ENCODE data around the gene PCBP4.

PCBP4 gene

DNA sequence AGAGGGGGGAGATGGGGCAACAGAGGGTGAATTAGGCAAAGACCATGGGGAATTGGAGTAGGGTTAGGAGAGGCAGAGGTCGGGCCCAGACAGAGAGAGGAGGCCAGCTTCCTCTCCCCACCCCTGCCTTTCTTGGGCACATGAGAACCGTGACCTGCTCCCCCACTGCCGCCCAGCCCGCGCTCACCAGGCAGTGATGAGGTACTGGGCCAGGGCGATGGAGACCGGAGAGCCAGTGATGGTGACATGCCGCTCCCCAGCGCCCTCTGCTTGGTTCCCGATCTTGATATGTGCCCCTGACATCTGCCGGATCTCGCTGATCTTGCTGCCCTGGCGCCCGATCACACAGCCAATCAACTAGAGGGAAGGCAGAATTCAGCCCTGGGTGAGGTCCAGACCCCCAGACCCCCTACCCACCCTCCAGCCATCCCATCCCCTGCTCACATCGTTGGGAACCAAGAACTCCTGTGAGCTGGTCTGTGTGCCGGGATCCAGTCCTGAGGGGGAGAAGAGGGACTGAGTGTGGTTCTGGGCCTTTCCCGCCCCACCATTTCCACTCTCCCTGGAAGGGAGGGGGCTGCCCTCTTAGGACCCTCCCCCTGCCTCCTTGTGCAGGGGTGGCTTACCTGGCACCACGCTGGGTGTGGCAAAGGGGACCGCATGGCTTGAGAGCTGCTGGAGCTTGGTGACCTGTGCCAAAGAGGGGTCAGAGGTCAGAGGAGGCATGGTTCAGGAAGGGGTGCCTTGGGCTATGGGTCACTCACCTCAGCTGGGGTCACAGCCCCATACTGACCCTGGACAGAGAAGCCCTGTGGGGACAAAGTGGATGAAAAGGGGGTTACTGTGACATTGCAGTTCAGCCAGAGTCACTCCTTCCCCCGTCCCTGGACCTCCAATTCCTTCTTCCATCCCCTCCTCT is 8.4 kb downstream of the PCBP4 start:
- in situ Hi-C loops (cut with MboI; ENCODE audit: low sequenced_read_pairs), result no loop called here

DNA sequence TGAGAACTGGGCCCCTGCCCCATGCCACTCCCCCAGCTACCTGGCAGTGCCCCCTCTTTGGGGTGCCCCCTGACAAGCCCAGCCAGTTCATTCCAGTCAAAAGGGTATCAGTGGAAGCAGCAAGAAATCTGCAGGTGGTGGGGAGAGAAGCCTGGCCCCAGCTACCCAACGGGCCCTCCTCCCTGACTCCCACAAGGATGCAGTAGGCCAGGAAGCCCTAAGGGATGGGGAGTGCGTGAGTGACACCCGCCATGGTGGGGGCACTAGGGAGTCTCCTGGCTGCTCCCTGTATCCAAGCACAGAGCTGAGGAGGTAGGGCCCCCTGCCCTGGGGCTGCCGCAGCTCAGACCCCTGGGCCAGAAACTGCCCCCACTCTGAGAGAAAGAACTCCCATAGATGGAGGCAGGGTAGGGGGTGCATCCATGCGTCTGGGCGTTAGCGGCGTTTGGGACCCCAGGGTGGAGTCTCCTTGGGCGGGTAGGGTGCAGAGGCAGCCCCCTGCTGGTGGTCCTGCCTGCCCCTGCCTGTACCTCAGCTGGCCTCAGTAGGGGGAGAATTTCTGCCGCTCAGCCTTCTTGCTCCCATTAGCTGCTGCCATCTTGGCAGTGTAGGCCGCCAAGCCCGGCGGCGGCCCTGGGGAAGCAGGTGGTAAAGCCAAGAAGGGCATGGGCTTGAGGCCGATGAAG is 9.6 kb downstream of the PCBP4 start:
- in situ Hi-C loops (cut with MboI; ENCODE audit: low sequenced_read_pairs), result no loop called here

DNA sequence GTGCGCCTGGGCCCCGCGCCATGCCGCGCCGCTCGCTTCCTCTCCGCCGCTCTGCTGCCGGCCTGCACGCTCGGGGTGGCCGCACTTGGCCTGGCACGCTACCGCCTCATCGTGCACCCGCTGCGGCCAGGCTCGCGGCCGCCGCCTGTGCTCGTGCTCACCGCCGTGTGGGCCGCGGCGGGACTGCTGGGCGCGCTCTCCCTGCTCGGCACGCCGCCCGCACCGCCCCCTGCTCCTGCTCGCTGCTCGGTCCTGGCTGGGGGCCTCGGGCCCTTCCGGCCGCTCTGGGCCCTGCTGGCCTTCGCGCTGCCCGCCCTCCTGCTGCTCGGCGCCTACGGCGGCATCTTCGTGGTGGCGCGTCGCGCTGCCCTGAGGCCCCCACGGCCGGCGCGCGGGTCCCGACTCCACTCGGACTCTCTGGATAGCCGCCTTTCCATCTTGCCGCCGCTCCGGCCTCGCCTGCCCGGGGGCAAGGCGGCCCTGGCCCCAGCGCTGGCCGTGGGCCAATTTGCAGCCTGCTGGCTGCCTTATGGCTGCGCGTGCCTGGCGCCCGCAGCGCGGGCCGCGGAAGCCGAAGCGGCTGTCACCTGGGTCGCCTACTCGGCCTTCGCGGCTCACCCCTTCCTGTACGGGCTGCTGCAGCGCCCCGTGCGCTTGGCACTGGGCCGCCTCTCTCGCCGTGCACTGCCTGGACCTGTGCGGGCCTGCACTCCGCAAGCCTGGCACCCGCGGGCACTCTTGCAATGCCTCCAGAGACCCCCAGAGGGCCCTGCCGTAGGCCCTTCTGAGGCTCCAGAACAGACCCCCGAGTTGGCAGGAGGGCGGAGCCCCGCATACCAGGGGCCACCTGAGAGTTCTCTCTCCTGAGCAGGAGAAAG is 11.1 kb downstream of the PCBP4 start:
- in situ Hi-C loops (cut with MboI; ENCODE audit: low sequenced_read_pairs), result no loop called here

DNA sequence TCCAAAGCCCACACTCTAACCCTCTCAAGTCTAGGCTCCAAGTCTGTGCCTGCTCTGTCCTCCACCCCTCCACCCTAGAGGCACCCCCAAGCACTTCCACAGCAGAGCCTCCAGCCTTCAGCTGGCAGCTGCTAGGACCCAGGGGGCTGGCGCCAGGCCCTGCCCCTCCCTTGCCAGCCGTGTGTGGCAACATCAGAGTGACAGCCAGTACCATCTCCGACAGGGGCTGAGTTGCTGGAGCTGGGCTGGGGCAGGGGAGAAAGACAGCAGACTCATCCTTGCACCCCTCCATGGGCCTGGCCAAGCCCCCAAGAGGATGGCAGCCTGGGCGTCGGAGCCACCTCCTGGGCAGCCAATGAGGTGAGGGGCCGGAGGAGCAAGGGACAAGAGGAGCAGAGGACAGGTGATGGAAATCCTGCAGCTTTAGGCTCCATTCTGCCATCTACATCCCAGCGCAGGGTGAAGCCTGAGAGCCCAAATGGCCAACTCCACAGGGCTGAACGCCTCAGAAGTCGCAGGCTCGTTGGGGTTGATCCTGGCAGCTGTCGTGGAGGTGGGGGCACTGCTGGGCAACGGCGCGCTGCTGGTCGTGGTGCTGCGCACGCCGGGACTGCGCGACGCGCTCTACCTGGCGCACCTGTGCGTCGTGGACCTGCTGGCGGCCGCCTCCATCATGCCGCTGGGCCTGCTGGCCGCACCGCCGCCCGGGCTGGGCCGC is 11.9 kb downstream of the PCBP4 start, which contains the start of gene GPR62:
Gene GPR62, plus strand, starts transcription at position 207 of the 718 bp plus-strand sequence. Its CDS starts 272 bp downstream, at position 479.
- in situ Hi-C loops (cut with MboI; ENCODE audit: low sequenced_read_pairs), result no loop called here

DNA sequence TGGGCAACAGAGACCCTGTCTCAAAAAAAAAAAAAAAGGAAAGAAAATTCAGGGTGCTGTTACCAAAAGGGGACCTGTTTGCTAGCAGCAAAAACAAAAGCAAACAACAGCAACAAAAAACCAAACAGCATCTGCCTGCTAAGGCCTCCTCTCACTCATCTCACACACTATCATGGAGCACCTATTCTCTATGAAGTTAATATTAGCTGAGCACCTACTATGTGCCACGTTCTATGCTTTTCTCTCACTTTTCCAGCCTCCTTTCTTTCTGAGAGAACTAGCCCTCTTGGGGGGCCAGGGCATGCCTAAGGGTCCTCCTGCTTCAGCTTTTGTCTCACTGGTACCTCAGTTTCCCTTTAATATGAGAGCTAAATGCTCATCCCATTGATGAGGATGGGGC is 12.5 kb downstream of the PCBP4 start:
- in situ Hi-C loops (cut with MboI; ENCODE audit: low sequenced_read_pairs), result no loop called here

DNA sequence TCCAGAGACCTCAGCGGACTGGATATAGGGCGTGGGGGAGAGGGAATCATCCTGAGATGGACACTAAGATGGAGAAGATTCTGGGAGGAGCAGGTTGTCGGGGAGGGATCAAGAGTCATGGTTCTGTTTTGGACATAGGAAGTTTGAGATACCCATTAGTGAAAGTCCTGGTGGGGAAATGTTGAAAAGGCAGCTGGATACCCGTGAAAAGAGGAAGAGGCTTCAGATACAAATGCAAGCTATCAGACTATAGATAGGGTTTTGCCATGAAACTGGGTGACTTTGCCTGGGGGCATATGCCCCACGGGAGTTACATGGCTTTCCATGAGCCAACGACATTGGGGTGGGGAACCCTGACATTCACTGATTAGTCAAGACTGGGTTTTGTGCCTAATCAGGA is 13.1 kb downstream of the PCBP4 start:
- in situ Hi-C loops (cut with MboI; ENCODE audit: low sequenced_read_pairs), result no loop called here

DNA sequence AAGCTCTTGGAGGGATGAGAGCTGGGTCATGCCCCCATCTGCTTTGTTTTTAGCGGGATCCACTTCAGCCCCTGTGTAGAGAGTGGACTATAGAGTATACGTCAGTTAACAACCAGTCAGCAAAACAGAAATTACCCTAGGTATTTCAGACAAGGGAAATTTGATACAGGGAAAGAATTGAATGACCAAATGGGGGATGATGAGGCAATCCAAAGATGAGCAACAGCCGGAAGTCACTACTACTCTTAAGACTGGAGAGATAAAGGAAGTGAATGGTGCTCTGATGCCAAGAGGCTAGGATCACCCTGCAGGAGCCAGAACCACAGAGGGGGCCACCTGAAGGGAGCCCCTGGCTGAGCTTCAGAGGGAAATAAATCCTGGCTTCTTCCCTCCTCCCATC is 13.8 kb downstream of the PCBP4 start:
- in situ Hi-C loops (cut with MboI; ENCODE audit: low sequenced_read_pairs), result no loop called here

DNA sequence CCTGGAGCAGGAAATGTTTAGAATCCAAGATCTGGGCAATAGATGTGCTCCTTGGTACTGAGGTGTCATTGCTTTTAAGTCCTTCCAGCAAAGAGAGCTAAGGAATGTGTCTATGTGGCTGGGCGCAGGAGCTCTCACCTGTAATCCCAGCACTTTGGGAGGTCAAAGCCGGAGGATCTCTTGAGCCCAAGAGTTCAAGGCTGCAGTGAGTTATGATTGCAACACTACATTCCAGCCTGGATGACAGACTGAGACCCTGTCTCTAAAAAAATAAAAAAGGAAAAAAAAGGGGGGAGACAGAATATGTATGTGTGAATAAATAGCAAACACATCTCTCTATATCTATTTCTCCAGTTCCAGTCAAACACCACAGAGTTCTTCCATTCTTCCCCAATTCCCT is 16.4 kb downstream of the PCBP4 start:
- in situ Hi-C loops (cut with MboI; ENCODE audit: low sequenced_read_pairs), result no loop called here

DNA sequence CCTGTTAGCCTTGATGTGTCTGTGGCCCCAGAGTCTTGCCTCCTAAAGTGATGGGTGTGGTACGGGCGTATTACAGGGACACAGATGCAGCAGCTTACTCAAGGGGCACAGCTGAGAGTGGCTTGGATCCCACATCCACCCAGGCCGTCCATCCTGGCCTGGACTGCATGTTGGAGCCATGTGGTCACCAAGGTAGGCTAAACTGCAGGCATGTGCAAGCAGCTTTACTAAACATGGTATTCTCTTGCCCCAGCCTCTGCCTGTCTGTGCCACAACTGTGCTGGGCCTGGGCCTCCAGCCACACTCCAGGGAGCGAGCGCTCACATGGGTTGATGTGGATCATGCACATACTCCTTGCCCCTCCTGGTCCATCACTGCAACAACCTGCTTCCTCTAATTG is 18.1 kb downstream of the PCBP4 start:
- in situ Hi-C loops (cut with MboI; ENCODE audit: low sequenced_read_pairs), result no loop called here

DNA sequence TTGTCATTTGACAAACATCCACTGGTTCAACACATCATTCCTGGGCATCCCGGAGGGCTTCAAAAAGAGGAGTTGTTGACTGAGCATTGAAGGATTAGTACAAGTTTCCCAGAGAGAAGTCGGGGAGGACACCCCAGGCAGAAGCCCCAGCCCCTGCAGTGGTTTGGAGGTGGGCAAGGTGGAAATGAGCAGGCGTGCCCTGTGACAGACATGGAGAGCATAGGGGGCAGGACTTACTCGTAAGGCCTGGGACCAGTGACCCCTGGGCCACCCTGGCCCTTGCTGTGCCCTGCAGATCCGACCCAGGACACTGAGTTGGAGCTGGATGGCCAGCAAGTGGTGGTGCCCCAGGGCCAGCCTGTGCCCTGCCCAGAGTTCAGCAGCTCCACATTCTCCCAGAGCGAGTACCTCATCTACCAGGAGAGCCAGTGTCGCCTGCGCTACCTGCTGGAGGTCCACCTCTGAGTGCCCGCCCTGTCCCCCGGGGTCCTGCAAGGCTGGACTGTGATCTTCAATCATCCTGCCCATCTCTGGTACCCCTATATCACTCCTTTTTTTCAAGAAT is 19.2 kb downstream of the PCBP4 start:
- in situ Hi-C loops (cut with MboI; ENCODE audit: low sequenced_read_pairs), result no loop called here

DNA sequence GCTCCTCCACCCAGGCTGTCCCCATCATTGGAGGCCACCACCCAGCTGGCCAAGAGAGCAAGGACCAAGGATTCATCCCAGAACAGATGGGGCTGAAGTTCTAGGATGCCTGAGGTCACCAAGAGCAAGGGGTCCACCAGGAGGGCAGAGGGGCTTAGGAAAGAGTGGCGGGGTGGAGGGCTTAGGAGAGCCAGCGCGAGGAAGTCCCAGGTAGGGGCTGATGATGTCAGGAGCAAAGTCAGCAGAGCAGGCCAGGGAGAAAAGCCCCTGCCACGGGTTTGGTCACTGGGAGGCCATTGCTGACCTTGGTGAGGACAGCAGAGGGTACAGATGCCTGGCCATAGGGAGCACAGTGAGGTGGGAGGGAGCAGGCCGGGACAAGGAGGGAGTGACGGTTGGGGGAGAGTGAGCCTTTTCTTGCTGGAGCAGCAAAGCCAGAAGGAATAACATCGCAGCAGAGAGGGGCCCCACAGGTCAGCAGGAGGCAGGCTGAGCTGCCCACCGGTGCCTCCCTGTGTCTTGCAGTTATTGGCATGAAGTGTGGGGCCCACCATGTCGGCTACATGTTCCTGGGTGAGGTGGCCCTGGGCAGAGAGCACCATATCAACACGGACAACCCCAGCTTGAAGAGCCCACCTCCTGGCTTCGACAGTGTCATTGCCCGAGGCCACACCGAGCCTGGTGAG is 19.9 kb downstream of the PCBP4 start:
- in situ Hi-C loops (cut with MboI; ENCODE audit: low sequenced_read_pairs), result no loop called here

DNA sequence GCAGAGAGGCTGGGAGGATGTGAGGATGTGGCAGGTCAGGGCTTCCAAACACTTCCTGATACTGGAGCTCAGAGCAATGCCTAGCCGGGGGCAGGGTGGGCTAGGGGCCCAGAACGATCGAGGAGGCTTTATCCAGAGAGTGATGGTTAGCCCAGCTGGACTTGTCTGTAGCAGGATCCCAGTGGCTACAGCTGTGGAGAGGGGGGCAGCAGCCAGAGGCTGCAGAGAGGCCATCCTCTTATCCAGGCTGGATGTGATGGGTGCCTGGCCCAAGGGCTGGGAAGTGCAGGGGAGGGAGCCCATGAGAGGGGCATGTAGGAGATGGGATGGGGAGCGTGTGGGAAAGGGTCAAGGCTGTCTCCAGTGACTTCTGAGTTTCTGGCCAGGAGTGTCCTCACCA is 20.5 kb downstream of the PCBP4 start:
- in situ Hi-C loops (cut with MboI; ENCODE audit: low sequenced_read_pairs), result no loop called here

DNA sequence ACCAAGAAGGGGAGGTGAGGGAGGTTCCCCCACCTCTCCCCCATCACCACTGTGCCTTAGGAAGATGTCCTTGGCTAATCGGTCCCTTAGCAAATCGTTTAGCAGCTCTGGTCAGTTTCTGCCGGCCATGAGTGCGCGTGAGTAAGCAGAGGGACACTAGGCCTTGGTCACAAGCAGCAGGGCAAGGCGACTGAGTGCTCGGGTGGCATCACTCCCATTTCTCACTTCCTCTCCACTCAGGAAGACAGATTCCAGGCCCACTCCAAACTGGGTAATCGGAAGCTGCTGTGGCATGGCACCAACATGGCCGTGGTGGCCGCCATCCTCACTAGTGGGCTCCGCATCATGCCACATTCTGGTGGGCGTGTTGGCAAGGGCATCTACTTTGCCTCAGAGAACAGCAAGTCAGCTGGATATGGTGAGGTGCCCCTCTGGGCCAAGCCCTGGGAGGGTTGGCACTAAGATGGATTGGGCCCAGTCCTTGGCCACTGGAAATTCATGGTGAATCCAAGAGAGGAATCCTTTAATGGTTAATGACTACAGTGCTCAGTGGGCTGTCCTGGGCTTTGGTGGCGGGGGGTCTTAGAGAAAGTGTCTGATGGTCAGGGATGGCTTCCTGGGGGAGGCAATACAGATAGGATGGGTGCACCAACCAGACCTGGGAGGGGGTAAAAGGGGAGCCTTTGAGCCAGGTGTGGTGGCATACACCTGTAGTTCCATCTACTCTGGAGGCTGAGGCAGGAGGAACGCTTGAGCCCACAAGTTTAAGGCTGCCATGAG is 21.1 kb downstream of the PCBP4 start:
- in situ Hi-C loops (cut with MboI; ENCODE audit: low sequenced_read_pairs), result no loop called here

DNA sequence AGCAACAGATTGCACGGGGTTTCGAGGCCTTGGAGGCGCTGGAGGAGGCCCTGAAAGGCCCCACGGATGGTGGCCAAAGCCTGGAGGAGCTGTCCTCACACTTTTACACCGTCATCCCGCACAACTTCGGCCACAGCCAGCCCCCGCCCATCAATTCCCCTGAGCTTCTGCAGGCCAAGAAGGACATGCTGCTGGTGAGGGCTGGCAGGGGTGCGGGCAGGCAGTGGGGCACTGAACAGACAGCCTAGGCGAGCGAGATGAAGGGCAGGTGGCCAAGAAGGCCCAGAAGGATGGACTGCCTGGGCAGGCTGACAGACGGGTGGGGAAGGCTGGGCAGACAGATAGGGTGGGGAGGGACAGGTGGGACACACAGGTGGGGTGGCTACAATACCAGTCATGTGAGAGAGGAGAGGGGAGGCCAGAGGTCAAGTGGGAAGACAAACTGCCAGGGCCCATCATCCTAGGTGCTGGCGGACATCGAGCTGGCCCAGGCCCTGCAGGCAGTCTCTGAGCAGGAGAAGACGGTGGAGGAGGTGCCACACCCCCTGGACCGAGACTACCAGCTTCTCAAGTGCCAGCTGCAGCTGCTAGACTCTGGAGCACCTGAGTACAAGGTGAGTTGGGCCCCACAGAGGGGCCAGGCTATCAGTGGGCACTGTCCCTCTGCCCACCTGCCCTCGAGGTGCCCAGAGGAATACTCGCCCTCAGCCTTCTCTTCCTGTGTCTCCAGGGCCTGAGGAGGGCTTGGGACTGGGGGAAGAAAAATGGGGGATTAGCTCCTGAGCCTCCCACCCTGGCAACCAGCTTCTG is 22.0 kb downstream of the PCBP4 start:
- in situ Hi-C loops (cut with MboI; ENCODE audit: low sequenced_read_pairs), result no loop called here

DNA sequence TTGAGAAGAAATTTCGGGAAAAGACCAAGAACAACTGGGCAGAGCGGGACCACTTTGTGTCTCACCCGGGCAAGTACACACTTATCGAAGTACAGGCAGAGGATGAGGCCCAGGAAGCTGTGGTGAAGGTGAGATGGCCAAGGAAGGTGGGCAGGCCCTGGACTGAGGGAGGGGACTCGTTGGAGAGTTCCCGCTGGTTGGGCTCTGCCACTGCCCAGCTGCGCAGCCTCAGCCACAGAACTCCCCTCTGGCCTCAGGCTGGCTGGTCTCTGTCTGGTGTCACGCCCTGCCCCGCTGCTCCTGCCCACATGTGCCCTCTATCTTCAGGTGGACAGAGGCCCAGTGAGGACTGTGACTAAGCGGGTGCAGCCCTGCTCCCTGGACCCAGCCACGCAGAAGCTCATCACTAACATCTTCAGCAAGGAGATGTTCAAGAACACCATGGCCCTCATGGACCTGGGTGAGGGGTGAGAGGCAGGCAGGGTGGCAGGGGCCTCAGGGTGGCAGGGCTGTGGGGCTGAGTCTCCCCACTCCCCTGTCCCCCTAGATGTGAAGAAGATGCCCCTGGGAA is 22.7 kb downstream of the PCBP4 start:
- in situ Hi-C loops (cut with MboI; ENCODE audit: low sequenced_read_pairs), result no loop called here

DNA sequence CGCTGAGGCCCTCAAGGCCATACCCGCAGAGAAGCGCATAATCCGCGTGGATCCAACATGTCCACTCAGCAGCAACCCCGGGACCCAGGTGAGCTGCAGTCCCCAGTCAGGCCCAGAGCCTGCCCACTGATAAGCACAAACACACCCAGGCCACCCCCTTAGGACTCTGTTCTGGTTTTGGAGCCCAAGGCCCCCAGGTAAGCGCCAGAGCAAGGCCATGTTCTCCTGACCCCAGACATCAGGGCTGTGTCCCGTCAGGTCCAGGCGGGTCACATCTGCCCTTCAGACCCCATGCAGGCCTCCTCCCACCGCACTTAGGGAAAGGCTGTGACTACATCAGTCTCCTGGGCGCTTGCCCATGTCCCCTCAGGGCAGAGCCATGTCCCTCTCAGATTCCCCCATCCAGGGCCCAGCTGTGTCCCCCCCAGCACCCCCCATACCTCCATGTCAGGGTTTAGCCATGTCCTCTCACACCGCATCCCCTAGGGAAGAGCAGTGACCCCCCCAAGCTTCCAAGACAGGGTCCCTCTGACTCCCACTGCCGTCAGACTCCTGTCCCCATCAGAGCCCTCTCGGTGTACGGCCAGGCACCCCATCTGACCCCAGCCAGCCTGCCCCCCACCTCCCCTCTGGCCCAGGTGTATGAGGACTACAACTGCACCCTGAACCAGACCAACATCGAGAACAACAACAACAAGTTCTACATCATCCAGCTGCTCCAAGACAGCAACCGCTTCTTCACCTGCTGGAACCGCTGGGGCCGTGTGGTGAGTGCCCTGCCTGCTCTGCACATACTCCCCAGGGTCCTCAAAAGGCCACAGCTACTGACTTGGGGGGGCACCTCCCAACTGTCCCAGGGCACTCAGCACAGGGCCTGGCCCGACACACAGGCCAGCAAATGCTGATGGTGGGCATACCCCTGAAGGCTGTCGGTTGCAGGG is 23.5 kb downstream of the PCBP4 start:
- in situ Hi-C loops (cut with MboI; ENCODE audit: low sequenced_read_pairs), result no loop called here
